ENCODE data around the gene ATG2A. TPM values are rescaled to one million over a fixed set of nuclear protein-coding genes. Genes with fewer than 3 reads are reported as not detected.

ATG2A gene
- total RNA-seq, 4 donors from 2014 or later = 73.8 to 118 (median 91.2) TPM

- intact Hi-C loops (cut with DNase I; ENCODE audit: low total_unique reads) = no loop called here
- H3K4me3 ChIP-seq (ENCODE audit: low read depth, poor library complexity, severe bottlenecking) = peak within 1 kb of the TSS; percentile 82
- DNase-seq (ENCODE audit: low spot score in 2 of 2) = peak; percentile 92 to 99
- TF ChIP-seq POLR2A (IDR thresholded peaks at IDR 0.05) (no peak), CTCF (IDR thresholded peaks at IDR 0.05) (no peak)
- WGBS, 2 donors = 1% methylated on average over 31 to 35 of the region's 47 CpGs
Observed at GRCh38 chr11:64923944-64924909, 7.2 kb upstream of the ATG2A start, which contains the start of gene PPP2R5B. Gene PPP2R5B, plus strand, starts transcription at chr11:64924689. Its CDS starts 1,046 bp downstream, at chr11:64925735.

- H3K4me3 ChIP-seq (ENCODE audit: low read depth, poor library complexity, severe bottlenecking) = no peak overlapping the region
- intact Hi-C loops (cut with DNase I; ENCODE audit: low total_unique reads) = no loop called here
- no peak for DNase-seq (ENCODE audit: low spot score in 2 of 2)
- TF ChIP-seq POLR2A (IDR thresholded peaks at IDR 0.05) (no peak), CTCF (IDR thresholded peaks at IDR 0.05) (no peak)
- 87 to 89% methylated on average over 11 of the region's 11 CpGs for WGBS, 2 donors
Observed at GRCh38 chr11:64923151-64923661, 6.2 kb upstream of the ATG2A start.

- intact Hi-C loops (cut with DNase I; ENCODE audit: low total_unique reads) = no loop called here
- DNase-seq (ENCODE audit: low spot score in 2 of 2) = no peak
- H3K4me3 ChIP-seq (ENCODE audit: low read depth, poor library complexity, severe bottlenecking) = no peak overlapping the region
- TF ChIP-seq POLR2A (IDR thresholded peaks at IDR 0.05) (no peak), CTCF (IDR thresholded peaks at IDR 0.05) (no peak)
- WGBS, 2 donors = 84 to 87% methylated on average over 2 of the region's 3 CpGs
Observed at GRCh38 chr11:64921384-64921783, 4.4 kb upstream of the ATG2A start.

GRCh38 chr11:64920124-64920523, 3.1 kb upstream of the ATG2A start:
- TF ChIP-seq POLR2A (IDR thresholded peaks at IDR 0.05) (no peak), CTCF (IDR thresholded peaks at IDR 0.05) (no peak)
- no peak for DNase-seq (ENCODE audit: low spot score in 2 of 2)
- intact Hi-C loops (cut with DNase I; ENCODE audit: low total_unique reads) = no loop called here
- no peak overlapping the region for H3K4me3 ChIP-seq (ENCODE audit: low read depth, poor library complexity, severe bottlenecking)
- 79 to 89% methylated on average over 2 of the region's 2 CpGs for WGBS, 2 donors

GRCh38 chr11:64919627-64920026, 2.6 kb upstream of the ATG2A start:
- DNase-seq (ENCODE audit: low spot score in 2 of 2) = no peak
- intact Hi-C loops (cut with DNase I; ENCODE audit: low total_unique reads) = no loop called here
- no peak overlapping the region for H3K4me3 ChIP-seq (ENCODE audit: low read depth, poor library complexity, severe bottlenecking)
- 79 to 82% methylated on average over 8 of the region's 8 CpGs for WGBS, 2 donors
- TF ChIP-seq CTCF (IDR thresholded peaks at IDR 0.05) (no peak), POLR2A (IDR thresholded peaks at IDR 0.05) (no peak)
